Measurements from ENCODE around the gene SKIDA1.

GRCh38 chr10:21494191-21495001 is 31.1 kb downstream of the SKIDA1 start:
- TF ChIP-seq CTCF (IDR thresholded peaks at IDR 0.05) (peak in 2 of 6 experiments; percentile 6 to 16), POLR2A (IDR thresholded peaks at IDR 0.05) (no peak), EP300 (IDR thresholded peaks at IDR 0.05) (no peak), POLR2AphosphoS5 (IDR thresholded peaks at IDR 0.05) (no peak)
